Measurements from ENCODE around the gene BATF.

The BATF gene

DNA sequence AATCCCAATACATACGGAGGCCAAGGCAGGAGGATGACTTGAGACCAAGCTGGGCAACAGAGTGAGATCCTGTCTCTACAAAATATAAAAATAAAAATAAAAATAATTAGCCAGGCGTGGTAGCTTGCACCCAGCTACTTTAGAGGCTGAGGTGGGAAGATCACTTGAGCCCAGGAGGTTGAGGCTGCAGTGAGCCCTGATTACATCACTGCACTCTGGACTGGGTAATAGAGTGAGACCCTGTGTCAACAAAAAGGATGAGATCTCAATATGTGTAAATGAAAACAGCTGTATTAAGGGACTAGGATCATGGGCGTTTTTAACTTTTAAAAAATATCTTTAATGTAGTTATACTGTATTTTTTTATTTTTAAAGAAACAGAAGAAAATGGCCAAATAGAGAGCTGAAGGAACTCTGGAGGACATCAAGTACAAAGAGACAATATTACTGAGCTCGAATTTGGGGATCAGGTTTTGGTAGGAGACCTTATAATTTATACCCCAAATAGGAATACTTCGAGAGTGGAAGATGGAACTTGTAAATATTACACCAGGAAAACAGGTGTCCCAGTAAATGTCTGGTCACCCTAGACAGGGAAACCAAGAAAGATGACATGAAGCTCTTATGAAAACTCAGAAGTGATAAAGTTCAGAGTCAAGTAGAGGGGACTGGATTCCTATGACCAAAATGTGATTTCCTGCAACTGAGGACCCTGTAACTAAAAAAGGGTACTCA, 13.1 kb downstream of the BATF start:
- H3K27ac Mint-ChIP-seq = peak overlapping the region; percentile 63
- peaks cover 65% of the 10 kb centered on the region for H3K4me1 Mint-ChIP-seq (ENCODE audit: low read depth)
- H3K9me3 Mint-ChIP-seq = no peaks in the 10 kb centered on the region
- peaks cover 55% of the 10 kb centered on the region for H3K36me3 Mint-ChIP-seq (ENCODE audit: low read depth)
- H3K4me3 Mint-ChIP-seq = no peak overlapping the region
- H3K27me3 Mint-ChIP-seq (ENCODE audit: low read depth) = no peaks in the 10 kb centered on the region

DNA sequence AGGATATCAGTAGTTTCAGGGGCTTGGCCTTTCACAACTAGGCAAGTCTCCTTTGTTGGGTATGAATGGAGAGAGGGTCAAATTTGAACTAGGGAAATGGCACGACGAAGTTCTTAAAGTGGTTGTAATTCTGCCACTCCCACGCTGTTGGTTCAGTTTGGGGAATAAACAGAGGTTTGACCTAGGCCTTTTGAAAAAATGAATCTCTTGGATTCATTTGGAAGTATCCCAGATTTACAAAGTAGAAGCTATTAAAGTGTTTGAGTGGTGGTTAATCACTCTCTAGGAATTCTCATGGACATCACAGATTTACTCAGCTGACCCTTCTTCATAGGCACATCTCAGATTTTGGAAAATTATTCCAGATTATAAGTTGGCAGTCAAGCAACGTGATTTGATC, 14.8 kb downstream of the BATF start:
- H3K4me1 Mint-ChIP-seq (ENCODE audit: low read depth) = peaks cover 66% of the 10 kb centered on the region

DNA sequence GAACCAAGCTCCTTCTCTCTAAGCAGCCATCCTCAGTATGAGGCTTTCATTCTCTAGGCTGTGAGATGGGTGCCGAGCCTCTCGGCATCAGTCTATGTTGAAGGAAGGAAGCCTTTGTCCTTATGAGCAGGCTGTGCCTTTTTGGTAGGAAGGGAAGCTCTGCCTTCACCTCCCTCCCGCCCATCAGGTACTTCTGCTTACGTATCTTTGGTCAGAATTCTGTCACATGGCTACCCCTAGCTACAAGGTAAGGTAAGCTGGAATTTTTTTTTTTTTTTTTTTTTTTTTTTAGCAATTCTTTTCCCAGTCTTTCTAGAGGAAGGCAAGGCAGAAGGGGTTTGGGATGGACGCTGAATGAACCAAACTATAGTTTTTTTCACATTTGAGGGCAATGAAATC, 16.9 kb downstream of the BATF start:
- peaks cover 67% of the 10 kb centered on the region for H3K4me1 Mint-ChIP-seq (ENCODE audit: low read depth)
- no peaks in the 10 kb centered on the region for H3K27me3 Mint-ChIP-seq (ENCODE audit: low read depth)
- no peaks in the 10 kb centered on the region for H3K9me3 Mint-ChIP-seq
- H3K4me3 Mint-ChIP-seq = no peak overlapping the region
- peak overlapping the region; percentile 98 for H3K27ac Mint-ChIP-seq
- H3K36me3 Mint-ChIP-seq (ENCODE audit: low read depth) = peaks cover 36% of the 10 kb centered on the region

More for the DNA sequence above, 14.8 kb downstream of the BATF start:
- Mint-ChIP-seq H3K27ac (no peak overlapping the region), H3K9me3 (no peaks in the 10 kb centered on the region), H3K36me3 (ENCODE audit: low read depth) (peaks cover 50% of the 10 kb centered on the region), H3K27me3 (ENCODE audit: low read depth) (no peaks in the 10 kb centered on the region), H3K4me3 (no peak overlapping the region)

DNA sequence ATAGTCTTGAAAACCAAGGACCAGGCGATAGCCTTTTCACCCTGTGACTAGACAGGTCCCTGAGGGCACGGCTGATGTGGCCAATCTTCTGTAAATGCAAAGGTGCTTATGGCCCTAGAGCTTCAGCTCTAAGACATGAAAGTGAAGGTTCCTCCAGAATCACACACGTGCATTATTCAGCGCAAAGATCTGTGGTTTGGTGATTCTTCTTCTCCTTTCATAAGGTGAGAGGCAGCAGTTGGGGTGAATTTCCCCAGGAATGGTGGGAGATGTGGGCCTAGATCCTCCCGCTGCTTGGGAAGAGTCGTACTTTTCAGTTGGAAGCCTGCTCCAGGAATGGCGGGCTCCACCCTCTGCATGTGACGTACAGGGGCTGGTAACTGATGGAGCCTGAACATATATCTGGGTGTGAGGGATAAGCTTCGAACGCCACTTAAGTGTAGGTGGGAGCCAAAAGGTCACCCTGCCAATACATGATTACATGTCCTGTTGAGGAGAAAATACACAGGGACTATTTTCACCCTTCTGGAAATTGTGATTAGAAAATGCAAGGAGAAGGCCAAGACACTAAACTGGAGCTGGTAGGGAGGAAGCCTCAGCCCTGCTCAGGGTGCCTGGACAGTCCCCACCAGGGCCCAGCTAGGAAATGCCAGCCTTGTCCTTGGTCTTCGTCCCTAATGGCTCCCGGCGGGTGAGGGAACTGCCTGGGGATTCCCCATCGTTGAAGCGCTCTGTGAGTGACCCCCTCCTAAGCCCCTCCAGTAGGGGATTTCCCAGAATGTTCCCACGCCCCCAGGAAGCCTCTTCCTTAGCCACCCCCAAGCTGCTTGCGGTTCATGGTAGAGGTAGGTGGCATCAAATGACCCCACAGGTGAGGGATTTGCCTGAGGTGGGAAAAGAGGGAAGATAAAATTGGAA, 17.6 kb downstream of the BATF start:
- peaks cover 35% of the 10 kb centered on the region for H3K36me3 Mint-ChIP-seq (ENCODE audit: low read depth)
- no peaks in the 10 kb centered on the region for H3K27me3 Mint-ChIP-seq (ENCODE audit: low read depth)
- H3K4me3 Mint-ChIP-seq = peak overlapping the region; percentile 38
- H3K4me1 Mint-ChIP-seq (ENCODE audit: low read depth) = peaks cover 67% of the 10 kb centered on the region
- no peaks in the 10 kb centered on the region for H3K9me3 Mint-ChIP-seq
- peak overlapping the region; percentile 98 for H3K27ac Mint-ChIP-seq

DNA sequence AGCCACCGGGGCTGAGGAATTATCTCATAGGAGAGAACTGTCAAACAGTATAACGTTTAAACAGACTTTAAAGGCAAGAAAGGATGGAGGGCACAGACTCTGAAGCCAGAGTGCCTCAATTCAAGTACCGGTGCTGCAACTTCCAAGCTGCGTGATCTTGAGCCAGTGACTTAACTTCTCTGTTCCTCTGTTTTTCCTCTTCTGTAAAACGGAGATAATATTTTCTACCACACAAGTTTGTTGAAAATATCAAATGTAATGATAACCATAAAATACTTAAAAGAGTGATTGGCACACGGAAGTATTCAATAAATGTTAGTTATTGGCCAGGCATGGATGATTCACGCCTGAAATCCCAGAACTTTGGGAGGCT, 18.2 kb downstream of the BATF start:
- no peaks in the 10 kb centered on the region for H3K27me3 Mint-ChIP-seq (ENCODE audit: low read depth)
- peaks cover 65% of the 10 kb centered on the region for H3K4me1 Mint-ChIP-seq (ENCODE audit: low read depth)
- peak overlapping the region; percentile 25 for H3K4me3 Mint-ChIP-seq
- no peaks in the 10 kb centered on the region for H3K9me3 Mint-ChIP-seq
- peak overlapping the region; percentile 98 for H3K27ac Mint-ChIP-seq
- peaks cover 31% of the 10 kb centered on the region for H3K36me3 Mint-ChIP-seq (ENCODE audit: low read depth)

DNA sequence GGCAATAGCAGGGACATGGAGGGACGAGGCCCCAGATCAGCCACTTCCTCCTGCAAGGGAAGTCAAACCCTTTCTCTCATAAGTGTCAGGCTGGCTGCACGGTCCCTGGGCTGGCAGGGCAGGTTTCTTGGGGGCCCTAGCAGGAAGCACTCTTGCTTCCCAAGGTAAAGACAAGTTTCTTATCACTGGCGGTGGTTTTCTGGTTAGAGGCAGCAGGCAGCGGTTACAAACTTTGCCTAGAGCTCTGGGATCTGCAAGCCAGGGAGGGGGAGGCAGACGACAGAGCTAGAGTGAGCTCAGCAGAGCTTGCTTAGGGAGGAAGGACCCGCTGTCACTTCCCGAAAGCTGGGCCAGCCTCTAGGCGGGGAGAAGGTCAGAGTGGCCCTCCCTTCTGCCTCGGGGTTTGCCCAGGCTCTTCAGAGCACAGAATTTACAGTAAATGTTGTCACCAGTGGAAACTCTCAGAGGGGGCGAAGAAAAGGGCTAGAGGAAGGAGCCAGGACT, 20.4 kb downstream of the BATF start:
- Mint-ChIP-seq H3K9me3 (no peaks in the 10 kb centered on the region), H3K27ac (peak overlapping the region; percentile 98), H3K27me3 (ENCODE audit: low read depth) (no peaks in the 10 kb centered on the region), H3K4me3 (peak overlapping the region; percentile 71), H3K4me1 (ENCODE audit: low read depth) (peaks cover 63% of the 10 kb centered on the region), H3K36me3 (ENCODE audit: low read depth) (peaks cover 37% of the 10 kb centered on the region)

DNA sequence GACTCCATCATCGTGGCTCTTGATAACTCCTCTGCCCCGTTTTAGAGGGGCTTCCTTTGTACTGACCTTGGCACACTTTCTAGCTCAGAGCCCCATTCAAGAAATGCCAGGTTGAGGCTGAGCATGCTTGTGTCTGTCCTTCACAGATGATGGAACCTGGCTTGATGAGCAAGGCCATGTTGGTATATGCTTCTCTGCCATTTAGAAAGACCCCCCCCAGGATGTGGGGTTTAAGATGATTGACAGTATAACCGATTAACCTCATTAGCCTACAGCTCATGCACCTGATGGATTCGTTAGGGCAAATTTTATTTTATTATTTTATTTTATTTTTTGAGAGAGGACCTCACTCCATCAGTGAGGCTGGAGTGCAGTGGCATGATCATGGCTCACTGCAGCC, 21.0 kb downstream of the BATF start:
- peaks cover 42% of the 10 kb centered on the region for H3K36me3 Mint-ChIP-seq (ENCODE audit: low read depth)
- no peaks in the 10 kb centered on the region for H3K9me3 Mint-ChIP-seq
- peak overlapping the region; percentile 71 for H3K4me3 Mint-ChIP-seq
- H3K27ac Mint-ChIP-seq = peak overlapping the region; percentile 98
- H3K4me1 Mint-ChIP-seq (ENCODE audit: low read depth) = peaks cover 65% of the 10 kb centered on the region
- no peaks in the 10 kb centered on the region for H3K27me3 Mint-ChIP-seq (ENCODE audit: low read depth)

DNA sequence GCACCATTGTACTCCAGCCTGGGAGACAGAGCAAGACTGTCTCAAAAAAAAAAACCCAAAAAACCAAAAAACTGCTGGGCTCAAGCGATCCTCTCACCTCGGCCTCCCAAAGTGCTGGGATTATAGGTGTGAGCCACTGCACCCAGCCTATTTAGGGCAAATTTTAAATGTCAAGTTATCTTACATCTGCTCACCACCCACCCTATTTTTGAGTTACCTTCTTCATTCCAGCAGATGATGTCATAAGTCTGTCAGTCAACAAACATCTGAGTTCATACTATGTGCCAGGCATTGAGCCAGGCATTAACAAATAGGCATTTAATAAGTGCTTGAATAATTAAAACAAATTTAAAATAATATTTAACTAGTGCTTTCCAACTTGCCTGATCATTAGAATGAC, 21.5 kb downstream of the BATF start:
- Mint-ChIP-seq H3K27me3 (ENCODE audit: low read depth) (no peaks in the 10 kb centered on the region), H3K4me3 (peak overlapping the region; percentile 63), H3K4me1 (ENCODE audit: low read depth) (peaks cover 64% of the 10 kb centered on the region), H3K27ac (peak overlapping the region; percentile 98), H3K36me3 (ENCODE audit: low read depth) (peaks cover 43% of the 10 kb centered on the region), H3K9me3 (no peaks in the 10 kb centered on the region)

DNA sequence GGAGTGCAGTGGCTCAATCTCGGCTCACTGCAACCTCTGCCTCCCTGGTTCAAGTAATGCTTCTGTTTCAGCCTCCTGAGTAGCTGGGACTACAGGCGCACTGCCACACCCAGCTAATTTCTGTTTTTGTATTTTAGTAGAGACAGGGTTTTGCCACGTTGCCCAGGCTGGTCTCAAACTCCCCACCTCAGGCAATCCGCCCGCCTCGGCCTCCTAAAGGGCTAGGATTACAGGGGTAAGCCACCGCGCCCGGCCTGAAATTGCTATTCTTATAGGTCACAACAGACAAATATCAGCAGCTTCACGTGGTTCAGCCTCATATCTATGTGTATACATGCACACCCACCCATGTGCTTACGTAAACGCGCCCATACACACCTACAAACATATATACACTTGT, 23.6 kb downstream of the BATF start:
- no peaks in the 10 kb centered on the region for H3K9me3 Mint-ChIP-seq
- H3K27me3 Mint-ChIP-seq (ENCODE audit: low read depth) = no peaks in the 10 kb centered on the region
- H3K4me3 Mint-ChIP-seq = no peak overlapping the region
- H3K27ac Mint-ChIP-seq = peak overlapping the region; percentile 36
- H3K4me1 Mint-ChIP-seq (ENCODE audit: low read depth) = peaks cover 52% of the 10 kb centered on the region
- H3K36me3 Mint-ChIP-seq (ENCODE audit: low read depth) = peaks cover 41% of the 10 kb centered on the region

DNA sequence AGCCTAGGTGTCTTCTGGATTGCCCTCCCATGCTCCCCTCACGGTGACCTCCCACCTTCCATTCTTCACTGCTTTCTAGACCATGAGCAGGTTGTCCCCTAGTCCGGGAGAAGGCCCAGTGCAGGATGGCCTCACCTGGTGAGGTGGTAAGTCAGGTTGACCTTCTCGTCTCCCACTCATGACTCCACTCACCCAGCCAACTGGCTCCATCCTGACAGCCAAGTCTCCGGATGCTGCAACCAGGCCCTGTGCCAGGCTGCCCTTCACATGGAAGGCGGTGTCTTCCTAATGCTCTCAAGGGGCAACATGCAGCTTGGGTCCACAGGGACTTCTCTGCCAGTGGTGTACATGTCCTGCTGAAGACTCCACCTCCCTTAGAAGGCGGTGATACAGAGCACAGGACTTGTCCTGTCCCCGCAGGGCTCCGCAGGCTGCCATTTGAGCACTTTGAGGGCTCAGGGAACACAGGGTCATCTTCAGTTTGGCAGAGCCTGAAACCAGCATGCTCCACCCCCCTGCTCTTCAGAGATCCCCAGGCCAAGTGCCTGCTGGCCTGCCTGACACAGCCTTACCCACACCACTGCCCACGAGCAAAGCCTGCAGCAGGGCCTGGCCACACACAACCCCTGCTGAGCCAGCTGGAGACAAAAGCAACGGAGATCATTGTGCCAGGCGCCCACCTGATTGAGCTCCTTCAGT, 25.4 kb downstream of the BATF start:
- Mint-ChIP-seq H3K36me3 (ENCODE audit: low read depth) (peaks cover 45% of the 10 kb centered on the region), H3K4me3 (no peak overlapping the region), H3K4me1 (ENCODE audit: low read depth) (peaks cover 47% of the 10 kb centered on the region), H3K27ac (peak overlapping the region; percentile 68), H3K9me3 (no peaks in the 10 kb centered on the region), H3K27me3 (ENCODE audit: low read depth) (no peaks in the 10 kb centered on the region)

DNA sequence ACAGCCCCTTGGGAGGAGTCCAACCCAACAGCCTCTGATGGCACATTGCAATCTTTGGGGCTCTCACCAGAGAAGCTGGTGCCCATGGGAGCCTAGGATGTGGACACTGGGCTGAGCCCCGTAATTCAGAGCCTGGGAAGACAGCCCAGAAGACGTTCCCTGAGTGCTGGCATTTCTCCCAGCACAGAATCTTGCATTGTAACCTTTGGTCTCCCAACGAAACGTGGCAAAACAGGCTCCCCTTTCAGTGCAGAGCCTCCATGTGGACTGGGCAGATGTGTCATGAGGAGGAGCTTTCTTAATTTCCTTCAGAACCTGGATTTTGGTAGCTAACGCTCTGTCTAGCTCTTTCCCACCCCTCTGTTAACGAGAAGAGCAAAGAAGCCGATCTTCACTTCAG, 26.3 kb downstream of the BATF start:
- Mint-ChIP-seq H3K27ac (peak overlapping the region; percentile 68), H3K4me1 (ENCODE audit: low read depth) (peaks cover 46% of the 10 kb centered on the region), H3K27me3 (ENCODE audit: low read depth) (no peaks in the 10 kb centered on the region), H3K36me3 (ENCODE audit: low read depth) (peaks cover 45% of the 10 kb centered on the region), H3K9me3 (no peaks in the 10 kb centered on the region), H3K4me3 (no peak overlapping the region)

DNA sequence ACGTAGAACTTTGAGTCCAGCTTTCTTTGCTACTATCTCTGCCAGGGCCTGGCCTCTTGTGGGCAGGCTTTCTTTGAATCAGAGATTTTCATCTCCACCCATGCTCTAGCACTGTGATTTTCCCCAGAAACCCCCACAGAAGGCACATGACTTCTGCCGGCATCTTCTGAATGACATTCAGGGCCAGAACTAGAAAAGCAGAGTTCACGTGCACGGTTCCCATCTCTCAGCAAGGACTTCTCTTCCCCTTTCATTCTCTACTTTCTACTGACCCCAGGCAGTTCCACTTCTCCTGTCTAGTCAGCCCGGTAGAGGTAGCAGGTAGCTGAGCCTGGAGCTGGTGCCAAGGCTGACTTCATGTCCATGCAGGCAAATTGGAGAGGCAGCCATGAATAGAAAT, 26.9 kb downstream of the BATF start:
- H3K4me3 Mint-ChIP-seq = no peak overlapping the region
- no peaks in the 10 kb centered on the region for H3K27me3 Mint-ChIP-seq (ENCODE audit: low read depth)
- peaks cover 46% of the 10 kb centered on the region for H3K4me1 Mint-ChIP-seq (ENCODE audit: low read depth)
- H3K27ac Mint-ChIP-seq = no peak overlapping the region
- H3K9me3 Mint-ChIP-seq = no peaks in the 10 kb centered on the region
- H3K36me3 Mint-ChIP-seq (ENCODE audit: low read depth) = peaks cover 47% of the 10 kb centered on the region

DNA sequence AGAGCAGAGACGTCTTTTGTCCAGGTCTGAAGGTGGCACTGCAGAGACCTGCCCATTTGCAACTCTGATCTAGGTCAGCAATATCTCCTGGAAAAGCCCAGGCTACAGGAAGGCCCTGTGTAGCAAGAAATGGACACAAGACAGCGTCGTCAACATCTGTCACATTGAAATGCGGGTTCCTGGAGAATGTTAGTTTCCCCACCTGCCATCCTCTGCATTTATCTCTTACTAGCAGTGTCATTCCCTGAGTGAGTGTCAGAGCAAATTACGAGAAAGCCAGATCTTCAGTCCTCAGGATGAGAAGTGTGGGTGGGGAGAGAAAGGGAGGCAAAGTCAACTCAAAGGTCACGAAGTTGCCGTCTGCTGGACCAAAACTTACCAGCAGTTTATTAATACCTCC, 28.8 kb downstream of the BATF start:
- Mint-ChIP-seq H3K9me3 (no peaks in the 10 kb centered on the region), H3K4me3 (no peak overlapping the region), H3K4me1 (ENCODE audit: low read depth) (peaks cover 49% of the 10 kb centered on the region), H3K27me3 (ENCODE audit: low read depth) (no peaks in the 10 kb centered on the region), H3K27ac (no peak overlapping the region), H3K36me3 (ENCODE audit: low read depth) (peaks cover 47% of the 10 kb centered on the region)

DNA sequence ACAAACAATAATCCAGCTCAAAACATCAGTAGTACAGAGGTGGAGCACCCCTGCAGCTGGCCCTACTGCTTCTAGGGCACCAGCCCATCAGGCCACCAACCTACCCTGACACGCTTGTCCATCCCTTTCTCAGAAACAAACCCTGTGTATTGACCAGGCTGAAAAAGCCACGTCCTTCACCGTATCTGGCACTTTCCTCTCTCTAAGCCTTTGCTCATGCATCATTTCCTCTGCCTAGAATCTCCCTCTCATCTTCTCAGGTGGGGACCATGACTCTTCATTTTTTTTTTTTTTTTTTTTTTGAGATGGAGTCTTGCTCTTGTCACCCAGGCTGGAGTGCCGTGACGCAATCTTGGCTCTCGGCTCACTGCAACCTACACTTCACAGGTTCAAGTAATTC, 30.9 kb downstream of the BATF start:
- Mint-ChIP-seq H3K27ac (no peak overlapping the region), H3K36me3 (ENCODE audit: low read depth) (peaks cover 32% of the 10 kb centered on the region), H3K9me3 (peaks cover 9% of the 10 kb centered on the region), H3K4me3 (no peak overlapping the region), H3K4me1 (ENCODE audit: low read depth) (peaks cover 46% of the 10 kb centered on the region), H3K27me3 (ENCODE audit: low read depth) (no peaks in the 10 kb centered on the region)
